Vagina (tissue), 2 donors: ENCODE data around the gene THSD7B. TPM values are rescaled to one million over a fixed set of nuclear protein-coding genes. Genes with fewer than 3 reads are reported as not detected.

Experiments
- DNase-seq, 2 donors: peaks; one replicate each; pipeline ENCODE4 v3.0.0-alpha.2; 2017; ENCODE audit errors: extremely low spot score in 2 of 2
- H3K27ac ChIP-seq: fragments of 200-600 bp; sonication (generic); one replicate; pipeline ENCODE4 v1.5.1; 2019
- H3K27me3 ChIP-seq: fragments of 200-600 bp; sonication (generic); one replicate; pipeline ENCODE4 v1.5.1; 2019
- H3K36me3 ChIP-seq, 2 donors: fragments of 200-600 bp; sonication (generic); one replicate each; pipeline ENCODE4 v1.5.1; 2017 to 2019
- H3K4me1 ChIP-seq: fragments of 200-600 bp; sonication (generic); one replicate; pipeline ENCODE4 v1.5.1; 2019
- H3K4me3 ChIP-seq, 2 donors: fragments of 200-600 bp; sonication (generic); 1 replicate in 1 of 2; 2 replicates in 1 of 2; pipeline ENCODE4 v1.5.1; 2016 to 2019
- H3K9me3 ChIP-seq: fragments of 200-600 bp; sonication (generic); one replicate; pipeline ENCODE4 v1.5.1; 2019
- POLR2A ChIP-seq, 2 donors: fragments of 450-650 bp; IDR thresholded peaks; one replicate each; pipeline ENCODE4 v1.6.1; 2017; ENCODE audit warnings: antibody characterized with exemption in 2 of 2, mild to moderate bottlenecking in 2 of 2, moderate library complexity in 2 of 2
- POLR2AphosphoS5 ChIP-seq, 2 donors: sonication (generic); formaldehyde crosslinking; IDR thresholded peaks; one replicate each; pipeline ENCODE4 v1.9.0; 2017; ENCODE audit warnings: antibody characterized with exemption in 2 of 2, mild to moderate bottlenecking in 2 of 2, low read depth in 1 of 2; ENCODE audit not compliant: insufficient read depth in 1 of 2
- intact Hi-C: fragments of 100-400 bp; cut with DNase I; formaldehyde crosslinking; loops from one replicate; pipeline ENCODE4 v1.15.1; 2023
- total RNA-seq: library from RNA; depleted of rRNA; stranded (reverse); fragments of >200 nt; gene quantifications from one replicate; pipeline ENCODE4 v1.2.3, GENCODE V29; 2016
- TF ChIP-seq, protein P1 (sequence below), 3 experiments: fragments of 450-650 bp in 2 of 3; fragments of 200-600 bp in 1 of 3; sonication (generic) in 1 of 3; IDR thresholded peaks; one replicate each; pipeline ENCODE4 v1.5.1; 2017 to 2019; ENCODE audit warnings: antibody characterized with exemption in 3 of 3, mild to moderate bottlenecking in 2 of 3, moderate library complexity in 2 of 3

THSD7B gene
- total RNA-seq, 1 donor from 2014 or later = 0.49 TPM

DNA sequence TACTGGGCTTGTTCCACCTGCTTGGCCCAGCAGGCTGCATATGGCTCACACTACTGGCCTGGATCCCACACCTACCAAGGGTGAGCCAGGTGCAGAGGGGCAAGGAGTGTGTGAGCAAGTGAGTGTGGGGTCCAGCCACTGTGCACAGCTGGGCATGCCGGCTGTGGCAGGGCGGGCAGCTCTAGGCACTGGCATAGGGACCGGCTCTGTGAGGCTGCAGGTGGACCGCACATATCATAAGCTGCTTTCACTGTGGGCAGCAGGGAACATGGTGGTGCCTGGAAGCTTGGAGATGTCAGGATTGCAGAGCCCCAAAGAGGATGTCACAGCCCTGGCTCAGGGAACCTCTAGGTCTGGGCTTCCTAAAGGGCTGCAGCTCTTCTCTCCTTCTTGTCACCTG is 154.3 kb downstream of the THSD7B start:
- intact Hi-C loops = no loop called here
- DNase-seq = no peak
- no peaks in the 10 kb centered on the region for H3K36me3 ChIP-seq
- no peak for TF ChIP-seq POLR2A (IDR thresholded peaks at IDR 0.05)
- no peaks in the 10 kb centered on the region for H3K4me1 ChIP-seq
- no peak overlapping the region for H3K4me3 ChIP-seq
- H3K27ac ChIP-seq = no peak overlapping the region
- no peaks in the 10 kb centered on the region for H3K27me3 ChIP-seq
- no peaks in the 10 kb centered on the region for H3K9me3 ChIP-seq

DNA sequence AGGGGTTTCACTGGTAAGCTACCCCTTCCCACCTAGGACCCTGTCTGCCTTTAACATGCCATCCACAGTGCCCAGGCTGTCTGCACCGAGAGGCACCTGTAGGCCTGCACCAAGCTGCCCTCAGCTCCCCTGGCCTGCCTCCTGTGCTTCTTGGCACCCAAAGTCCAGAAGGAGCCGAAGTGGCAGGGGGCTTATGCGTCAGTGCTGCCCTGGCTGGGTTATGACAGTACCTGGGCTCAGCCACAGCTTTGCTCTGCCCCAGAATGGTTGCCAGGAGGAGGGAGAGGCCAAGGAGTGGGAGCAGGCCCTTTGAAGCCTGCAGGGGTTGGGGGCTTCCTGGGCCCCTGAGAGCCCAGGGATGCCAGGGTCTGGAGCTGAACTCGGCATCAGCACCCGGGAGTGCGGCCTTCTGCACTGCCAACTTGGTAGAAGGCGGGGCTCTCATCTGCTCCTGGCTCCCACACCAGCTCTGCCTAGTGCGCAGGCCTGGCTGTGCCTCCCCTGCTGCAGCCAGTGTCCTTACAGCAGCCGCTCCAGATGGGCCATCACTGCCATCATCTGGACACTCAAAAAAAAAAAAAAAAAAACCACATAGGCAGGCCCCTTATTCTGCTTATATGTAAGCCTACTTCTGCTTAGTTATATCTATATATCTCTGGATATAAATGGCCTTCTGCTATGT is 155.4 kb downstream of the THSD7B start:
- Histone ChIP-seq H3K27me3 (no peaks in the 10 kb centered on the region), H3K4me1 (no peaks in the 10 kb centered on the region), H3K9me3 (no peaks in the 10 kb centered on the region), H3K36me3 (no peaks in the 10 kb centered on the region), H3K27ac (no peak overlapping the region), H3K4me3 (no peak overlapping the region)
- no peak for DNase-seq
- no peak for TF ChIP-seq POLR2A (IDR thresholded peaks at IDR 0.05)
- no peak for TF ChIP-seq POLR2AphosphoS5 (IDR thresholded peaks at IDR 0.05; ENCODE audit: insufficient read depth in 1 of 2, low read depth in 1 of 2)
- TF ChIP-seq, protein P1, sequence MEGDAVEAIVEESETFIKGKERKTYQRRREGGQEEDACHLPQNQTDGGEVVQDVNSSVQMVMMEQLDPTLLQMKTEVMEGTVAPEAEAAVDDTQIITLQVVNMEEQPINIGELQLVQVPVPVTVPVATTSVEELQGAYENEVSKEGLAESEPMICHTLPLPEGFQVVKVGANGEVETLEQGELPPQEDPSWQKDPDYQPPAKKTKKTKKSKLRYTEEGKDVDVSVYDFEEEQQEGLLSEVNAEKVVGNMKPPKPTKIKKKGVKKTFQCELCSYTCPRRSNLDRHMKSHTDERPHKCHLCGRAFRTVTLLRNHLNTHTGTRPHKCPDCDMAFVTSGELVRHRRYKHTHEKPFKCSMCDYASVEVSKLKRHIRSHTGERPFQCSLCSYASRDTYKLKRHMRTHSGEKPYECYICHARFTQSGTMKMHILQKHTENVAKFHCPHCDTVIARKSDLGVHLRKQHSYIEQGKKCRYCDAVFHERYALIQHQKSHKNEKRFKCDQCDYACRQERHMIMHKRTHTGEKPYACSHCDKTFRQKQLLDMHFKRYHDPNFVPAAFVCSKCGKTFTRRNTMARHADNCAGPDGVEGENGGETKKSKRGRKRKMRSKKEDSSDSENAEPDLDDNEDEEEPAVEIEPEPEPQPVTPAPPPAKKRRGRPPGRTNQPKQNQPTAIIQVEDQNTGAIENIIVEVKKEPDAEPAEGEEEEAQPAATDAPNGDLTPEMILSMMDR (IDR thresholded peaks at IDR 0.05) = no peak
- intact Hi-C loops = no loop called here

DNA sequence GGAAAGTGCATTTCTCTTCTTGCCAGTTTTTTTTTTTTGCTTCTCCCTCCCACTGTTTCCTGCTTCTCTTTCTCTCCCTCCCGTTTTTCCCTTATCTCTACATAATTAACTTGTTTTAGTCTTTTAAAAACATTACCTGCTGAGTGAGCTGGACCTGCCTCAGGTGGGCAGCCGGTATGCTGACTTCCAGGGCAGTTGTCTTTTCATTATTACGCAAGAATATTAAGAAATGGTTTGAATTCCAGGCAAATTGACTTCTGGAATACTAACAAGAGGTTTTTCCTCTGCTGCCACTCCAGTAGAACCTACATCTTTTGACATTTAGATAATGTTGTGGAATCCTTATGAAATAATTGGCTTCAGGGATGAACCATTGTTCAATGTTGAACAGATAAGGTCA is 161.8 kb downstream of the THSD7B start:
- H3K36me3 ChIP-seq = no peaks in the 10 kb centered on the region
- H3K4me3 ChIP-seq = no peak overlapping the region
- intact Hi-C loops = no loop called here
- H3K27me3 ChIP-seq = no peaks in the 10 kb centered on the region
- no peak for DNase-seq
- TF ChIP-seq POLR2AphosphoS5 (IDR thresholded peaks at IDR 0.05; ENCODE audit: insufficient read depth in 1 of 2, low read depth in 1 of 2) (no peak), POLR2A (IDR thresholded peaks at IDR 0.05) (no peak)
- TF ChIP-seq, protein P1 (IDR thresholded peaks at IDR 0.05) = no peak
- no peak overlapping the region for H3K27ac ChIP-seq
- no peaks in the 10 kb centered on the region for H3K9me3 ChIP-seq
- H3K4me1 ChIP-seq = no peaks in the 10 kb centered on the region

DNA sequence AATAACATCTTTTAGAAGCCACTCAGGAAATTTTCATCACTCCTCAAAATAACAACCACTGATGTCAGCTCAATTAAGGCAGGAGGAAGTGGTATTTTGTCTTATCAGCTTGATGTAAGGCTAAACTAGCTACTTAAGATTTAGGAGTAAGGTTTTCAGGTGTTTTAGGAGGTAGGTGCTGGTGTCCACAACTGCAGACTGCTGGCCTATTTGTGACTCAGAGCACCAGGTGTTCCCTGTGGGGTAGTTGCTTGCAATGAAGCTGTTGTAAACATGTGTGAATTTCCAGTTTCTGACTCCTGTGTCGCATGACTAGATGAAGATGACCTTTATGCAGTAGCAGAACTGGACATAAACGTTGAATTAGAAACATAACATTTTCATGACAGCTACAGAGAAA is 164.2 kb downstream of the THSD7B start:
- H3K9me3 ChIP-seq = no peaks in the 10 kb centered on the region
- H3K27me3 ChIP-seq = no peaks in the 10 kb centered on the region
- no peak for DNase-seq
- TF ChIP-seq, protein P1 (IDR thresholded peaks at IDR 0.05) = no peak
- TF ChIP-seq POLR2A (IDR thresholded peaks at IDR 0.05) (no peak), POLR2AphosphoS5 (IDR thresholded peaks at IDR 0.05; ENCODE audit: insufficient read depth in 1 of 2, low read depth in 1 of 2) (no peak)
- no peaks in the 10 kb centered on the region for H3K4me1 ChIP-seq
- H3K27ac ChIP-seq = no peak overlapping the region
- intact Hi-C loops = no loop called here
- H3K36me3 ChIP-seq = no peaks in the 10 kb centered on the region
- no peak overlapping the region for H3K4me3 ChIP-seq

DNA sequence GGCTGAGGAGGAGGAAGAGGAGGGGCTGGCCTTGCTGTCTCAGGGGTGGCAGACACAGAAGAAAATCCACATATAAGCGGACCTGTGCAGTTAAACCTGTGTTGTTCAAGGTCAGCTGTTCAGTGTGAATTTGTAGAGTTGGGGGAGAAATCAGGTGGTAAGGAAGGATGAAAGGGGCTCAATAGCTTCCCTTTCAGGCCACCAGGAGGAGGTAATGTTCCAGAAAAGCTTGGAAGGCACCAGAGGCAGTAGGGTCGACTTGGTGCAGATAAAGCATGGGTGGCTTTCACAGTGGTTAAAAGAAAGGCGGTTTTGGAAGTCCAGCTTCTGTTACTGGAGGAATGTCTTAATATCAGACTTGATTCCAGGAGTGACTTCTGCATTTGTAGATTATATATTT is 167.4 kb downstream of the THSD7B start:
- intact Hi-C loops = no loop called here
- Histone ChIP-seq H3K27ac (no peak overlapping the region), H3K4me1 (no peaks in the 10 kb centered on the region), H3K27me3 (no peaks in the 10 kb centered on the region), H3K9me3 (no peaks in the 10 kb centered on the region), H3K4me3 (no peak overlapping the region), H3K36me3 (no peaks in the 10 kb centered on the region)
- no peak for DNase-seq
- TF ChIP-seq, protein P1 (IDR thresholded peaks at IDR 0.05) = no peak
- no peak for TF ChIP-seq POLR2A (IDR thresholded peaks at IDR 0.05)
- no peak for TF ChIP-seq POLR2AphosphoS5 (IDR thresholded peaks at IDR 0.05; ENCODE audit: insufficient read depth in 1 of 2, low read depth in 1 of 2)
